Liver (tissue), 9 donors: ENCODE measurements around the gene CENPO. TPM values are rescaled to one million over a fixed set of nuclear protein-coding genes. Genes with fewer than 3 reads are reported as not detected.

Source experiments
- DNase-seq: peaks from one replicate; pipeline ENCODE4 v3.0.0-alpha.2; 2017; ENCODE audit warnings: low spot score
- H3K27ac ChIP-seq, 2 donors: one replicate each; pipeline ENCODE4 v1.7.0; 2013; ENCODE audit warnings: inconsistent platforms in 2 of 2, low read length in 2 of 2, control low read depth in 1 of 2, low read depth in 1 of 2, mild to moderate bottlenecking in 1 of 2
- H3K27me3 ChIP-seq, 4 donors: one replicate each; pipeline versions ENCODE4 v1.6.1 to v1.7.0; 2013; ENCODE audit warnings: low read length in 3 of 4, inconsistent platforms in 1 of 4, mild to moderate bottlenecking in 1 of 4, moderate library complexity in 1 of 4; ENCODE audit not compliant: control insufficient read depth in 4 of 4, insufficient read depth in 4 of 4
- H3K36me3 ChIP-seq, 4 donors: one replicate each; pipeline versions ENCODE4 v1.6.1 to v1.7.0; 2013; ENCODE audit warnings: low read length in 3 of 4, mild to moderate bottlenecking in 3 of 4, low read depth in 1 of 4, moderate library complexity in 1 of 4; ENCODE audit not compliant: control insufficient read depth in 4 of 4, insufficient read depth in 3 of 4
- H3K4me1 ChIP-seq, 4 donors: one replicate each; pipeline versions ENCODE4 v1.6.1 to v1.7.0; 2013; ENCODE audit warnings: low read length in 3 of 4, mild to moderate bottlenecking in 3 of 4, moderate library complexity in 1 of 4; ENCODE audit not compliant: control insufficient read depth in 4 of 4, insufficient read depth in 4 of 4
- H3K4me3 ChIP-seq, 3 donors: one replicate each; pipeline versions ENCODE4 v1.6.1 to v1.7.0; 2013; ENCODE audit warnings: low read length in 3 of 3, control low read depth in 1 of 3, low read depth in 1 of 3, mild to moderate bottlenecking in 1 of 3
- H3K9ac ChIP-seq, 2 donors: one replicate each; pipeline ENCODE4 v1.7.0; 2013; ENCODE audit warnings: low read length in 2 of 2, mild to moderate bottlenecking in 2 of 2, moderate library complexity in 2 of 2, control low read depth in 1 of 2, low read depth in 1 of 2
- H3K9me3 ChIP-seq, 4 donors: one replicate each; pipeline versions ENCODE4 v1.6.1 to v1.7.0; 2013; ENCODE audit warnings: low read length in 3 of 4; ENCODE audit not compliant: control insufficient read depth in 4 of 4
- CTCF ChIP-seq: fragments of 150-350 bp; IDR thresholded peaks from 2 replicates; pipeline ENCODE4 v1.5.1; 2017; ENCODE audit warnings: improper control_type of control experiment, low read depth, low read length; ENCODE audit not compliant: missing input control
- EGR1 ChIP-seq, 2 donors: IDR thresholded peaks; 2 replicates each; pipeline ENCODE4 v1.6.1; 2016 to 2018; ENCODE audit warnings: antibody characterized with exemption in 2 of 2, low read depth in 2 of 2
- FOXA1 ChIP-seq: IDR thresholded peaks from 2 replicates; pipeline ENCODE4 v1.6.1; 2016; ENCODE audit warnings: antibody characterized with exemption
- FOXA2 ChIP-seq: IDR thresholded peaks from 2 replicates; pipeline ENCODE4 v1.6.1; 2016; ENCODE audit warnings: antibody characterized with exemption
- GABPA ChIP-seq, 2 donors: IDR thresholded peaks in 1 of 2; conservative IDR thresholded peaks in 1 of 2; 2 replicates each; pipeline ENCODE4 v1.6.1; 2016; ENCODE audit warnings: antibody characterized with exemption in 2 of 2, mild to moderate bottlenecking in 1 of 2, moderate library complexity in 1 of 2
- HNF4A ChIP-seq, 2 donors: conservative IDR thresholded peaks; 2 replicates each; pipeline ENCODE4 v1.6.1; 2016; ENCODE audit warnings: antibody characterized with exemption in 2 of 2, mild to moderate bottlenecking in 2 of 2
- HNF4G ChIP-seq: IDR thresholded peaks from 2 replicates; pipeline ENCODE4 v1.6.1; 2016; ENCODE audit warnings: antibody characterized with exemption
- JUND ChIP-seq, 2 donors: IDR thresholded peaks; 2 replicates each; pipeline ENCODE4 v1.6.1; 2016; ENCODE audit warnings: antibody characterized with exemption in 2 of 2
- MAX ChIP-seq: IDR thresholded peaks from 2 replicates; pipeline ENCODE4 v1.6.1; 2016; ENCODE audit warnings: antibody characterized with exemption
- NR2F2 ChIP-seq: IDR thresholded peaks from 2 replicates; pipeline ENCODE4 v1.6.1; 2016; ENCODE audit warnings: antibody characterized with exemption
- RAD21 ChIP-seq, 2 donors: IDR thresholded peaks; 2 replicates each; pipeline ENCODE4 v1.6.1; 2016; ENCODE audit warnings: antibody characterized with exemption in 2 of 2, mild to moderate bottlenecking in 2 of 2
- RXRA ChIP-seq, 2 donors: IDR thresholded peaks; 2 replicates each; pipeline ENCODE4 v1.6.1; 2017 to 2018; ENCODE audit warnings: antibody characterized with exemption in 2 of 2, mild to moderate bottlenecking in 1 of 2
- SP1 ChIP-seq: IDR thresholded peaks from 2 replicates; pipeline ENCODE4 v1.6.1; 2018; ENCODE audit warnings: antibody characterized with exemption, mild to moderate bottlenecking
- TAF1 ChIP-seq: conservative IDR thresholded peaks from 2 replicates; pipeline ENCODE4 v1.6.1; 2016; ENCODE audit warnings: antibody characterized with exemption, mild to moderate bottlenecking
- YY1 ChIP-seq: IDR thresholded peaks from 2 replicates; pipeline ENCODE4 v1.6.1; 2016; ENCODE audit warnings: antibody characterized with exemption, mild to moderate bottlenecking
- ZBTB33 ChIP-seq: IDR thresholded peaks from 2 replicates; pipeline ENCODE4 v1.6.1; 2016; ENCODE audit warnings: antibody characterized with exemption
- WGBS: extraction: QIAGEN DNeasy Blood & Tissue Kit; methylation state at CpG from one replicate; pipeline ENCODE4 v1.1.7; 2013; 5-methylcytosine and 5-hydroxymethylcytosine counted together
- polyA plus RNA-seq, 2 donors: library from polyadenylated mRNA; stranded (reverse) in 1 of 2; unstranded in 1 of 2; fragments of 200-250 nt in 1 of 2; fragments of >200 nt in 1 of 2; fragmentation: Nextera tagmentation in 1 of 2; extraction: Ambion mirVana in 1 of 2; gene quantifications; one replicate each; pipeline versions ENCODE4 v1.2.1 to v1.2.3, GENCODE V29; 2013 to 2015
- total RNA-seq, 2 donors: library from RNA; depleted of rRNA; stranded (reverse); fragments of >200 nt; gene quantifications; one replicate each; pipeline ENCODE4 v1.2.3, GENCODE V29; 2014
- TF ChIP-seq, protein P1 (sequence below): IDR thresholded peaks from 2 replicates; pipeline ENCODE4 v1.6.1; 2016; ENCODE audit warnings: antibody characterized with exemption
- TF ChIP-seq, protein P2 (sequence below): IDR thresholded peaks from 2 replicates; pipeline ENCODE4 v1.6.1; 2016; ENCODE audit warnings: antibody characterized with exemption, mild to moderate bottlenecking
- donor health status: healthy.
- donor health status: healthy.
- donor health status: healthy.
- donor health status: healthy.
- donor health status: healthy.

The CENPO gene
- total and polyA plus RNA-seq, 4 donors = 2.2 to 17.8 (median 3.2) TPM

GRCh38 chr2:24836206-24836605 lies 43.0 kb downstream of the CENPO start (continued):
- TF ChIP-seq GABPA (IDR thresholded peaks at IDR 0.05 in 1 of 2, conservative IDR thresholded peaks at IDR 0.05 in 1 of 2) = no peak
- TF ChIP-seq, protein P1, sequence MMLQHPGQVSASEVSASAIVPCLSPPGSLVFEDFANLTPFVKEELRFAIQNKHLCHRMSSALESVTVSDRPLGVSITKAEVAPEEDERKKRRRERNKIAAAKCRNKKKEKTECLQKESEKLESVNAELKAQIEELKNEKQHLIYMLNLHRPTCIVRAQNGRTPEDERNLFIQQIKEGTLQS = no peak

DNA sequence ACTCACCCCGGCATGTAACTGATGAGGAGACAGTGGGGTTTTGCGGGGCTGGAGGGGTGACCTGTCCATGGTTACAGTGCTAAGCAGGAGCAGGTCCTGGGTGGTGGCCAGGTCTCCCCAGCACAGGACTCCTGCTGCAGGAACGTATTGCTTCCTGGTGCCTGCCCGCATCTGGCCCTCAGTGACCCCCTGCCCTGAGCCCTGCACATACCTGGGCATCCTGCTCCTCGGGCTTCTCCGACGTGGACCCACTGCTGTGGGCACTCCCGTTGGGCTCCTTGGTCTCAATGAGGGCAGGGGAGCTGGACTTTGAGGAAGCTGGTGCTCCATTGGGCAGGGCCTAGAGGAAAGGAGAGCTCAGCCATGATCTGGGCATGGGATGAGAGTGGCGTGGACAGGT lies 43.5 kb downstream of the CENPO start:
- H3K36me3 ChIP-seq = peaks cover 0 to 3% (median 0%) of the 10 kb centered on the region in 4 donors

More for the DNA sequence above, 43.5 kb downstream of the CENPO start:
- 94% methylated on average over 9 of the region's 9 CpGs for WGBS
- Histone ChIP-seq H3K9me3 (no peaks in the 10 kb centered on the region), H3K27me3 (no peaks in the 10 kb centered on the region), H3K4me1 (no peaks in the 10 kb centered on the region), H3K9ac (no peak overlapping the region), H3K27ac (no peak overlapping the region), H3K4me3 (no peak overlapping the region)
- no peak for TF ChIP-seq CTCF
- TF ChIP-seq NR2F2 = no peak
- no peak for TF ChIP-seq MAX
- no peak for TF ChIP-seq ZBTB33
- TF ChIP-seq, protein P2, sequence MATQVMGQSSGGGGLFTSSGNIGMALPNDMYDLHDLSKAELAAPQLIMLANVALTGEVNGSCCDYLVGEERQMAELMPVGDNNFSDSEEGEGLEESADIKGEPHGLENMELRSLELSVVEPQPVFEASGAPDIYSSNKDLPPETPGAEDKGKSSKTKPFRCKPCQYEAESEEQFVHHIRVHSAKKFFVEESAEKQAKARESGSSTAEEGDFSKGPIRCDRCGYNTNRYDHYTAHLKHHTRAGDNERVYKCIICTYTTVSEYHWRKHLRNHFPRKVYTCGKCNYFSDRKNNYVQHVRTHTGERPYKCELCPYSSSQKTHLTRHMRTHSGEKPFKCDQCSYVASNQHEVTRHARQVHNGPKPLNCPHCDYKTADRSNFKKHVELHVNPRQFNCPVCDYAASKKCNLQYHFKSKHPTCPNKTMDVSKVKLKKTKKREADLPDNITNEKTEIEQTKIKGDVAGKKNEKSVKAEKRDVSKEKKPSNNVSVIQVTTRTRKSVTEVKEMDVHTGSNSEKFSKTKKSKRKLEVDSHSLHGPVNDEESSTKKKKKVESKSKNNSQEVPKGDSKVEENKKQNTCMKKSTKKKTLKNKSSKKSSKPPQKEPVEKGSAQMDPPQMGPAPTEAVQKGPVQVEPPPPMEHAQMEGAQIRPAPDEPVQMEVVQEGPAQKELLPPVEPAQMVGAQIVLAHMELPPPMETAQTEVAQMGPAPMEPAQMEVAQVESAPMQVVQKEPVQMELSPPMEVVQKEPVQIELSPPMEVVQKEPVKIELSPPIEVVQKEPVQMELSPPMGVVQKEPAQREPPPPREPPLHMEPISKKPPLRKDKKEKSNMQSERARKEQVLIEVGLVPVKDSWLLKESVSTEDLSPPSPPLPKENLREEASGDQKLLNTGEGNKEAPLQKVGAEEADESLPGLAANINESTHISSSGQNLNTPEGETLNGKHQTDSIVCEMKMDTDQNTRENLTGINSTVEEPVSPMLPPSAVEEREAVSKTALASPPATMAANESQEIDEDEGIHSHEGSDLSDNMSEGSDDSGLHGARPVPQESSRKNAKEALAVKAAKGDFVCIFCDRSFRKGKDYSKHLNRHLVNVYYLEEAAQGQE = no peak
- TF ChIP-seq GABPA (IDR thresholded peaks at IDR 0.05 in 1 of 2, conservative IDR thresholded peaks at IDR 0.05 in 1 of 2) = no peak
- no peak for TF ChIP-seq YY1
- no peak for TF ChIP-seq RAD21 (IDR thresholded peaks at IDR 0.05)
- no peak for TF ChIP-seq JUND (IDR thresholded peaks at IDR 0.05)
- TF ChIP-seq RXRA (IDR thresholded peaks at IDR 0.05) = no peak
- TF ChIP-seq HNF4G = no peak
- TF ChIP-seq, protein P1 = no peak
- no peak for TF ChIP-seq EGR1 (IDR thresholded peaks at IDR 0.05; ENCODE audit: low read depth in 2 of 2)
- no peak for TF ChIP-seq SP1
- TF ChIP-seq FOXA1 = no peak
- TF ChIP-seq TAF1 = no peak
- TF ChIP-seq HNF4A (conservative IDR thresholded peaks at IDR 0.05) = no peak
- TF ChIP-seq FOXA2 = no peak
- DNase-seq = no peak
